Activated CD8-positive, alpha-beta memory T cell treated with anti-CD3 and anti-CD28 coated beads for 4 hours (primary cell): ENCODE measurements around the gene HK1.
"Not testable (repeated sequence)": the region's sequence is repeated elsewhere in the genome, so short reads cannot be mapped to it uniquely, and the experiment has no call there.

Experiments used
- DNase-seq, 2 donors: peaks; one replicate each; pipeline ENCODE4 v3.0.0-alpha.2; 2020; ENCODE audit warnings: low read depth in 2 of 2

The HK1 gene

GRCh38 chr10:69419744-69420126, 141.4 kb downstream of the HK1 start:
- DNase-seq = no peak

- DNase-seq = no peak
Observed at GRCh38 chr10:69421611-69422308, 143.5 kb downstream of the HK1 start.

GRCh38 chr10:69422676-69423075, 144.4 kb downstream of the HK1 start:
- DNase-seq = no peak

DNA sequence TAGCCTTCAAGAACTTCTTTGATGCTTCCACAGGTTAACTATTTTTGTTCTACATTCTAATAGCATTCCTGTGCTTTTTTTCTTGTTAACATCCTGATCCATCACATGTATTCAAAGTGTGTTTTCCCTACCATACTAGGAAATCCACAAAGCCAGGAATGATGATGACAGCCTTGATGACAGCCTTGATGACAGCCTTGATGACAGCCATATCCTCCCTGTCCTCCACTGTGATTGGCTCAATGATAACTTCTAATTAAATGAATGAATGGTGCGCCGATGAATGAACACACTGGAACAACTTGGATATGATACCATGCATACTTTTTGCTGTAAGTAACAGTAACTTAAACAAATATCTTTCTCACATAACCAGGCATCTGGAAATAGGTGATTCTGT, 146.7 kb downstream of the HK1 start:
- DNase-seq = no peak

DNA sequence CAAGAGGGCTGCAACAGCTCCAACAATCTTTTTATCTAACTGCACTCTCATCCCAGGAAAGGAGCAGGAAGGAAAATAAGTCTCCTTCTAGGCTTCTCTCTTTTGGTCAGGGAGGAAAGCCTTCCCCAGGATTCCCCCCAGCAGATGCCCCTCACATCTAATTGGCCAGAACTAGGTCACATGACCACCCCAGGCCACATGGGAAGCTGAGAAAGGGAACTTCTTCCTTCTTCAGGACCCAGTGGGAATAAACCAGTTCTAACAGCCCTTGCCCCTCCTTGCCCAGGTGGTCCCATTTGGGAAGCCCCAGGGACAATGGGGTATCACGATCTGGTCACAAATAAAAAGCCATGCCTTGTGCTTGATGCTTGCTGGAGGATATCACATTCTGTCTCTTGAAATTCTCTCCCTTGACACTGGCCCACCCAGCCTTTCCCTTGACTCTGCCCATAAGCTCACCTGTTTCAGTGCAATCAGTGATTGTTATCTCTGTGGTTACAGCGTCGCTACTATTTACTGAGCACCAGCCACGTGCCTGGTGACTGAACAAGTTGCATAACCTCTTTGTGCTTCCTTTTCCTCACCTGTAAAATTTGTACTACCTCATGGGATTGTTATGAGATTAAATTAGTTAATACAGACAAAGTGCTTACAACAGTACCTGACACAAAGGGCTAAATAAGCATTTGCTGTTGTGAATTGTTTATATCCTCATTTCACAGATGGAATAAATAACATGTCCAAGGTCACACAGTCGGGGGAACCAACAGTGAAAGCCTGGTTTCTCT, 147.4 kb downstream of the HK1 start:
- DNase-seq = no peak

DNA sequence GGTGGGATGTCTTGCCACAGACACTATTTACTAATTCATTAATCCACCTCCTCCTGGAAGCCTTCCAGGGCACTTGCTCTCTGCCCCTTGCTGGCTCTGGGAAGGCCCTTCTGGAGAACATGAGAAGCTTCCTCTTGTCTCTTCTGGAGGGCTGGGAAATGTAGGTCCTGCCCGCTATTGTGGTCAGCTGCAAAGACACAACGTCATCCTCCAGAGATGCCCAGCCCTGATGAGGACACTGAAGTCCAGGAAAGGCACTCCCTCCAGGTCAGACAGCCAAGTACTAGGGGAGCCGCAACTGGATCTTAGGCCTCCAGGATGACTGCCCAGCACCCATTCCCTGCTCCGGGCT, 148.1 kb downstream of the HK1 start:
- DNase-seq = no peak

- no peak for DNase-seq
Observed at GRCh38 chr10:69428165-69428564, 149.9 kb downstream of the HK1 start.

GRCh38 chr10:69434169-69434568, 155.9 kb downstream of the HK1 start:
- DNase-seq = no peak

DNA sequence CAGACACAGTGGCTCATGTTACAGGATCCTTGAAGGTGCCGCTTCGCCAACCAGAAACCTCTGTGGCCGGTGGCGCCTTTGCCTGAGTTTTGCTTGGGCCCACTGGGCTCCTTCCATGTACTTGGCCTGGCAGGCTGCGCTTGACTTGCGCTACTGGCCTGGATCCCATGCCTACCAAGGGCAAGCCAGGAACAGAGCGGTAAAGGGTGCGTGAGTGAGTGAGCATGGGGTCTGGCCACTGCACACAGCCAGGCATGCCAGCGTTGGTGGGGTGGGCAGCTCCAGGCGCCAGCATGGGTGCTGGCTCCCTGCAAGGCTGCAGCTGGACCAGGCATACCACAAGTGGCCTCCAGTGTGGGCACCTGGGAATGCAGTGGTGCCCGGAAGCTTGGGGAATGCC, 156.6 kb downstream of the HK1 start:
- no peak for DNase-seq

- DNase-seq = no peak
Observed at GRCh38 chr10:69435966-69436520, 157.7 kb downstream of the HK1 start.

GRCh38 chr10:69437321-69438259, 159.3 kb downstream of the HK1 start:
- no peak for DNase-seq

DNA sequence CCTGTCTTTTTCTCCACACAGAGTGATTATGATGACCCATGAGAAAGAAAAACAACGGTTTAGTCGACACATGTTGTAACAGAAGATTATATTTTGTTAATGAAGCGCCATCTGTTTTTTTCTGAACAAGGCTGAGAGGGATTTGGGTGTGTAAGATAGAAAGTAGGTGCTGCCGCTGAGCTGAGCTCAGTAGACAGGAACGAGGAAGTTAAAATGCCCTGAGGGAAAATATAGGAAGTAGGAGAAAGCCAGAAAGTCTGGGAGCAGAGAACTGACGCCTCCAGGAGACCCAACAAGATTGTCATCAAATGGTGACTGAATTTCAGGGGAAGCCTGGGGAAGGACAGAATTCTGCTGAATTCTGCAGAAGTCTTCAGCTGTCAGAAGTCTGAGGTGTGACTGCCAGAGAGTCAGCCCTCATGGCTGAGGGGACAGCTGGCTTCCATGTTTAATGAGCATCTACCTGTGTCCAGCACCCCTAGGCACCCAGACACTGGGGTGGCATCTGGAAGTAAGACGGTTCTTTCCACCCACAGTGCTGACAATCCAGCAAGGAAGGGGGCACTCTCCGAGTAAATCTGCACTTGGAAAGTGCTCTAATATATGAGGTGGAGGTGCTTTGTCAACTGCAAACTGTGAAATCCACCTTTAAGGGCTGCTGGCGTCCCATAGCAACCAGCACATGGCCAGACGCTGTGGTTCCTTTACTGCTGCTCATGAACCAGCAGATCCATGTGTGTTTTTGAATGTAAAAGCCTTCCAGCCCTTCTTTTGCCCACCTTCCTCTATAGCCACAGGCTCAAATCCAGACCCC, 160.4 kb downstream of the HK1 start:
- DNase-seq = no peak

DNA sequence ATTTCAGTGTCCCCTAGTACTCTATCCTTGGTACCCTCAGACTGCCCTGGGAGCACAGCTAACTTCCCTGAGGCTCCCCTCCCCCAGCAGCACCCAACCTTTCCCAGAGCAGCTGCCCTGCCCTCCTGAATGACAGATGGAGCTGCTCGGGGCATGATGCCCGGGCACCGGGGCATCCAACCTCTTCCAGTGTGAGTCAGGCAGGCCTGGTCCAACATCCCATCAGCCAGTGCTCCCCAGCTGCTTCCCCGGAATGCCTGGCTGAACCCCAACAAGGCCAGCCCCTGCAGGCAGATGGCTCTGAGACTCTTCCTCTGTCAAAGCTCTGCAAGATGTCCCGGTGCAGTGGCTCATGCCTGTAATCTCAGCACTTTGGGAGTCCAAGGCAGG, 161.0 kb downstream of the HK1 start:
- no peak for DNase-seq

GRCh38 chr10:69439813-69440506, 161.7 kb downstream of the HK1 start:
- DNase-seq = no peak

DNA sequence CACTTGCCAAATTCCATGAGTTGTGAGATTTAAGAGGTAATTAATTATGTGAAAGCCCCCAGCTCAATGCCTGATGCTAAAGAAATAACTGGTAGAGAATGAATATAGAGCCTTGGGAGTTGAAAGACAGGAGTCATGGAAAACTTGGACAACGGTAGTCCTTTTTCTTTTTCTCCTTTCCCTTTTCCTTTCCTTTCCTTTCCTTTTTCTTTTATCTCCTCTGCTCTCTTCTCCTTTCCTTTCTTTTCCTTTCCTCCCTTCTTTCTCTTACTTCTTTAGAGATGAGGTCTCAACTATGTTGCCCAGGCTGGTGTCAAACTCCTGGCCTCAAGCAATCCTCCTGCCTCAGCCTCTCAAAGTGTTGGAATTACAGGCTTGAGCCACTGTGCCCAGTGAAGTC, 165.1 kb downstream of the HK1 start:
- DNase-seq = no peak

DNA sequence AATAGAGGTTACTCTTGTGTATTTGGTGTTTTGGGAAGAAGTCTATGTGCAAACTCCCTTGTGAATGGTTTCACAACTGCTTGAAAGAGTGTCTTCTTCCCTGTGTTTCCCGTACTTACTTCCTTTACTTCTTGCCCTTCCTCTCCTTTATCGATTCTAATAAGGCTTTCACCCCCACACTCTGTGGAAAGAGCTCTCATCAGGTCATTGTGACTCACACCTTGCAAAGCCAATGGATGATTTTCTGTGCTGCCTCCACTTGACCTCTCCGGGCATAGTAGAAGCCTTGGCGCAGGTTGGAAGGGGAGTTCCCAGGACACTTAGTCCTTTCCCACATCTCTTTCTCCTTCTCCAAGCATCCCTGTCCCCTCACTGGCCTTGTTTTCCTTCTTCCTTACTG, 166.7 kb downstream of the HK1 start:
- no peak for DNase-seq

GRCh38 chr10:69446229-69446628, 167.9 kb downstream of the HK1 start:
- DNase-seq = no peak

DNA sequence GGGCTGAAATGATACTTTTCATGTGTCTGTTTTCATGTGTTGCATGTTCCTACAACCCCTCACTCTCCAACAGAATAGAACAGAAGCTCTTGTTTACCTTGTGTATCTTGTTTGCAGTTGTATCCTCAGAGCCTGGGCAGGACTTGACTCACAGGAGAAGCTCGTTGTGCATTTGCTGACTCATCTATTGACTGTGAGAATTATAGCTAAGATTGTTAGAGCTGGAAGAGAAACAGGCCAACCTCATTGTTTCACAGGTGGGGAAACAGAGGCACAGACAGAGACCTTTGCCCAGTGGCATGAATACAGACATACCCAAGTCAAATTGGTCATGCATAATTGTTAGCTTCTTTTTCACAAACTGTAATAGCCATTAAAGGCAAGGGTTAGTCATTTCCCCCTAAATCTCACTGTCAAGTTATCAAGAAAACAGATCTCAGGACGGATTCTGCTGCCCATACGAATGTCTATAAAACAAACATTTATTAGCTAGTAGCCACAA, 168.4 kb downstream of the HK1 start:
- DNase-seq = no peak

DNA sequence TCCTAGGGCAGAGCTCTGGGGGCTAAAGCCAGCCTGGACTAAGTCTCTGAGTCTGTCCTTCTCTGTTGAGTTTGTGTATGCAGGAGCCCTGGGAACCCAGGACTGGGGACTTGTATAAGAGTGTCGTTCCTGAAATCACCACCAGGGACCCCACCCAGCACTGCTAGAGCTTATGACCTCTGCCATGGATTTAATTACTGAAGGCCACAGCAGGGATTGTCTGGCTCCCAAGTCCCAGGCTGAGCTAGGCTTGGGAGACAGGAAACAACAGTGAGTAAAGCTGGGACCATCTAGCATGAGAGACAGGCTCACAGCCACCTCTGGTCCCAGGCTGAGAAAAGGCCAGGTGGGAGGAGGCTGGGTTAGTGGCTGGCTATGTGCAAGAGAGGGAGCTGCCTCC, 171.5 kb downstream of the HK1 start:
- DNase-seq = no peak

GRCh38 chr10:69450395-69450794, 172.1 kb downstream of the HK1 start:
- DNase-seq = not testable (repeated sequence)
